Panc1 (cell line): Measurements from ENCODE around the gene ONECUT3. TPM values are rescaled to one million over a fixed set of nuclear protein-coding genes. Genes with fewer than 3 reads are reported as not detected.

ENCODE experiments used
- ATAC-seq: fragments of 200-7000 bp; cut with Tn5 transposase; 2 replicates; pipeline ENCODE4 v1.9.1; 2020; ENCODE audit warnings: mild to moderate bottlenecking, moderate library complexity
- BruUV-seq: library from RNA; stranded (reverse); fragments of 400-500 nt; replicated peaks from 2 replicates; lab custom pipeline; 2021; lab: Mats Ljungman, UMichigan
- CTCF ChIA-PET: fragments of 300-600 bp; sonication (Branson Sonifier 250); formaldehyde crosslinking; loops from one replicate; lab custom pipeline; 2022; ENCODE audit warnings: antibody characterized with exemption; lab: Charles Lee
- POLR2A ChIA-PET: fragments of 300-600 bp; sonication (Branson Sonifier 250); formaldehyde crosslinking; loops from one replicate; lab custom pipeline; 2022; ENCODE audit warnings: antibody characterized with exemption; lab: Charles Lee
- DNase-seq: peaks from one replicate; pipeline ENCODE4 v3.0.0-alpha.2; 2010; ENCODE audit warnings: low read depth, low spot score
- H3K27ac ChIP-seq: 2 replicates; pipeline ENCODE4 v1.5.1; 2011; ENCODE audit warnings: mild to moderate bottlenecking, low read length, inconsistent platforms
- H3K27me3 ChIP-seq: fragments of 200-500 bp; sonication (Bioruptor generic); 2 replicates; pipeline ENCODE4 v1.6.0; 2014; ENCODE audit warnings: low read length, inconsistent platforms; ENCODE audit not compliant: control insufficient read depth, insufficient read depth
- H3K36me3 ChIP-seq: fragments of 200-500 bp; sonication (Bioruptor generic); 2 replicates; pipeline ENCODE4 v1.5.1; 2014; ENCODE audit warnings: inconsistent platforms, mild to moderate bottlenecking, low read length, moderate library complexity; ENCODE audit not compliant: control insufficient read depth, insufficient read depth
- H3K4me1 ChIP-seq: 2 replicates; pipeline ENCODE4 v1.5.1; 2011; ENCODE audit warnings: inconsistent platforms, mild to moderate bottlenecking, low read length, moderate library complexity; ENCODE audit not compliant: control insufficient read depth, insufficient read depth
- H3K4me3 ChIP-seq, 2 experiments: 2 replicates each; pipeline ENCODE4 v1.5.1; 2011 to 2012; ENCODE audit warnings: low read depth in 2 of 2, low read length in 2 of 2, mild to moderate bottlenecking in 2 of 2, inconsistent platforms in 1 of 2, moderate library complexity in 1 of 2
- H3K9me3 ChIP-seq: fragments of 200-500 bp; sonication (Bioruptor generic); 2 replicates; pipeline ENCODE4 v1.5.1; 2014; ENCODE audit warnings: low read depth, mild to moderate bottlenecking, inconsistent platforms, low read length, moderate library complexity; ENCODE audit not compliant: control insufficient read depth, insufficient read depth
- POLR2AphosphoS5 ChIP-seq: IDR thresholded peaks from 2 replicates; pipeline ENCODE4 v1.6.1; 2012; ENCODE audit warnings: mild to moderate bottlenecking, low read depth, low read length, moderate library complexity
- SIN3A ChIP-seq: IDR thresholded peaks from 2 replicates; pipeline ENCODE4 v1.6.1; 2012; ENCODE audit warnings: low read depth, mild to moderate bottlenecking, low read length, moderate library complexity, borderline replicate concordance; ENCODE audit not compliant: insufficient read depth
- TCF7L2 ChIP-seq: IDR thresholded peaks from 2 replicates; pipeline ENCODE4 v1.6.1; 2011; ENCODE audit warnings: mild to moderate bottlenecking, low read depth, low read length, inconsistent platforms
- in situ Hi-C: cut with HindIII; loops from 2 replicates; pipeline ENCODE4 v1.10.0; 2016; ENCODE audit warnings: low sequenced_read_pairs, low pct_unique_long_range_greater_than_20kb
- intact Hi-C: fragments of 100-400 bp; cut with micrococcal nuclease; formaldehyde crosslinking; loops from one replicate; pipeline ENCODE4 v1.10.0; 2022; ENCODE audit not compliant: unreplicated experiment
- total RNA-seq: library from RNA; stranded (reverse); gene quantifications from one replicate; pipeline ENCODE4 v1.2.1, GENCODE V29; 2021; ENCODE audit not compliant: unreplicated experiment
- TF ChIP-seq, protein P1 (sequence below), 2 experiments: IDR thresholded peaks; 2 replicates each; pipeline ENCODE4 v1.6.1; 2011 to 2012; ENCODE audit warnings: low read depth in 2 of 2, control low read depth in 1 of 2, low read length in 1 of 2, mild to moderate bottlenecking in 1 of 2, moderate library complexity in 1 of 2; ENCODE audit not compliant: insufficient read depth in 1 of 2
- TF ChIP-seq, protein P2 (sequence below): fragments of 450-650 bp; IDR thresholded peaks from 2 replicates; pipeline ENCODE4 v1.5.1; 2017; ENCODE audit warnings: mild to moderate bottlenecking

The ONECUT3 gene
- total RNA-seq, 1 experiment from 2014 or later, result 16.5 TPM

DNA sequence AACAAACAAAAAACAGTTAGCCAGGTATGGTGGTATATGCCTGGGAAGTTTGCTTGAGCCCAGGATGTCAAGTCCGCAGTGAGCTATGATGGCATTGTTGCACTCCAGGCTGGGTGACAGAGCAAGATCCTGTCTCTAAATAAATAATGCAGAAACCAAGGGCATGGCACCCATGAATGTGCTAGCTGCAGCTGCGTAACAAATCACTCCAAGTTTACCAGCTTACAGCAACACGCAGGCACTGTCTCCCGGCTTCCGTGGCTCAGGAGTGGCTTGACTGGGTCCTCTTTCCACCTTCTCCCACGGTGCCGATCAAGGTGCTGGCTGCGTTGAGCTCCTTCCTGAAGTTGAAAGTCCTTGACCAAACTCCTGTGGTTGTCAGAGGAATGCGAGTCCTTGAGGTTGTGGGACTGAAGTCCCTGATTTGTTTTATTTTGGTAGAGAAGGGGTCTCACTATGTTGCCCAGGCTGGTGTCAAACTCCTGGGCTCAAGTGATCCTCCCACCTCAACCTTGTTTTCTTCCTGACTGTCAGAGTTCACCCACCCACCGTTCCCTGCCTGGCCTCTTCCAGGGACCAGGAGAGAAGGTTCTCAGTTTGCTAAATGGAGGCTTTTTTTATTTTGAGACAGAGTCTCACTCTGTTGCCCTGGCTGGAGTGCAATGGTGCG, 13.2 kb upstream of the ONECUT3 start:
- TF ChIP-seq, protein P1, sequence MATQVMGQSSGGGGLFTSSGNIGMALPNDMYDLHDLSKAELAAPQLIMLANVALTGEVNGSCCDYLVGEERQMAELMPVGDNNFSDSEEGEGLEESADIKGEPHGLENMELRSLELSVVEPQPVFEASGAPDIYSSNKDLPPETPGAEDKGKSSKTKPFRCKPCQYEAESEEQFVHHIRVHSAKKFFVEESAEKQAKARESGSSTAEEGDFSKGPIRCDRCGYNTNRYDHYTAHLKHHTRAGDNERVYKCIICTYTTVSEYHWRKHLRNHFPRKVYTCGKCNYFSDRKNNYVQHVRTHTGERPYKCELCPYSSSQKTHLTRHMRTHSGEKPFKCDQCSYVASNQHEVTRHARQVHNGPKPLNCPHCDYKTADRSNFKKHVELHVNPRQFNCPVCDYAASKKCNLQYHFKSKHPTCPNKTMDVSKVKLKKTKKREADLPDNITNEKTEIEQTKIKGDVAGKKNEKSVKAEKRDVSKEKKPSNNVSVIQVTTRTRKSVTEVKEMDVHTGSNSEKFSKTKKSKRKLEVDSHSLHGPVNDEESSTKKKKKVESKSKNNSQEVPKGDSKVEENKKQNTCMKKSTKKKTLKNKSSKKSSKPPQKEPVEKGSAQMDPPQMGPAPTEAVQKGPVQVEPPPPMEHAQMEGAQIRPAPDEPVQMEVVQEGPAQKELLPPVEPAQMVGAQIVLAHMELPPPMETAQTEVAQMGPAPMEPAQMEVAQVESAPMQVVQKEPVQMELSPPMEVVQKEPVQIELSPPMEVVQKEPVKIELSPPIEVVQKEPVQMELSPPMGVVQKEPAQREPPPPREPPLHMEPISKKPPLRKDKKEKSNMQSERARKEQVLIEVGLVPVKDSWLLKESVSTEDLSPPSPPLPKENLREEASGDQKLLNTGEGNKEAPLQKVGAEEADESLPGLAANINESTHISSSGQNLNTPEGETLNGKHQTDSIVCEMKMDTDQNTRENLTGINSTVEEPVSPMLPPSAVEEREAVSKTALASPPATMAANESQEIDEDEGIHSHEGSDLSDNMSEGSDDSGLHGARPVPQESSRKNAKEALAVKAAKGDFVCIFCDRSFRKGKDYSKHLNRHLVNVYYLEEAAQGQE (IDR thresholded peaks at IDR 0.05; ENCODE audit: insufficient read depth in 1 of 2, low read depth in 2 of 2, low read length in 1 of 2), result no peak
- TF ChIP-seq SIN3A (no peak), TCF7L2 (no peak), POLR2AphosphoS5 (no peak)
- TF ChIP-seq, protein P2, sequence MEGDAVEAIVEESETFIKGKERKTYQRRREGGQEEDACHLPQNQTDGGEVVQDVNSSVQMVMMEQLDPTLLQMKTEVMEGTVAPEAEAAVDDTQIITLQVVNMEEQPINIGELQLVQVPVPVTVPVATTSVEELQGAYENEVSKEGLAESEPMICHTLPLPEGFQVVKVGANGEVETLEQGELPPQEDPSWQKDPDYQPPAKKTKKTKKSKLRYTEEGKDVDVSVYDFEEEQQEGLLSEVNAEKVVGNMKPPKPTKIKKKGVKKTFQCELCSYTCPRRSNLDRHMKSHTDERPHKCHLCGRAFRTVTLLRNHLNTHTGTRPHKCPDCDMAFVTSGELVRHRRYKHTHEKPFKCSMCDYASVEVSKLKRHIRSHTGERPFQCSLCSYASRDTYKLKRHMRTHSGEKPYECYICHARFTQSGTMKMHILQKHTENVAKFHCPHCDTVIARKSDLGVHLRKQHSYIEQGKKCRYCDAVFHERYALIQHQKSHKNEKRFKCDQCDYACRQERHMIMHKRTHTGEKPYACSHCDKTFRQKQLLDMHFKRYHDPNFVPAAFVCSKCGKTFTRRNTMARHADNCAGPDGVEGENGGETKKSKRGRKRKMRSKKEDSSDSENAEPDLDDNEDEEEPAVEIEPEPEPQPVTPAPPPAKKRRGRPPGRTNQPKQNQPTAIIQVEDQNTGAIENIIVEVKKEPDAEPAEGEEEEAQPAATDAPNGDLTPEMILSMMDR, result no peak
- BruUV-seq, result no TSS peak
- ATAC-seq, result no peak
- H3K36me3 ChIP-seq, result no peaks in the 10 kb centered on the region; the same call in 1 of the 2 replicates
- ChIA-PET POLR2A (no interaction called here), CTCF (no interaction called here)
- H3K4me1 ChIP-seq, result peaks cover 5% of the 10 kb centered on the region
- H3K9me3 ChIP-seq, result no peaks in the 10 kb centered on the region
- no peak for DNase-seq
- H3K4me3 ChIP-seq, result no peak overlapping the region
- in situ Hi-C loops (no loop called here), intact Hi-C loops (no loop called here)
- no peaks in the 10 kb centered on the region for H3K27me3 ChIP-seq
- no peak overlapping the region for H3K27ac ChIP-seq

DNA sequence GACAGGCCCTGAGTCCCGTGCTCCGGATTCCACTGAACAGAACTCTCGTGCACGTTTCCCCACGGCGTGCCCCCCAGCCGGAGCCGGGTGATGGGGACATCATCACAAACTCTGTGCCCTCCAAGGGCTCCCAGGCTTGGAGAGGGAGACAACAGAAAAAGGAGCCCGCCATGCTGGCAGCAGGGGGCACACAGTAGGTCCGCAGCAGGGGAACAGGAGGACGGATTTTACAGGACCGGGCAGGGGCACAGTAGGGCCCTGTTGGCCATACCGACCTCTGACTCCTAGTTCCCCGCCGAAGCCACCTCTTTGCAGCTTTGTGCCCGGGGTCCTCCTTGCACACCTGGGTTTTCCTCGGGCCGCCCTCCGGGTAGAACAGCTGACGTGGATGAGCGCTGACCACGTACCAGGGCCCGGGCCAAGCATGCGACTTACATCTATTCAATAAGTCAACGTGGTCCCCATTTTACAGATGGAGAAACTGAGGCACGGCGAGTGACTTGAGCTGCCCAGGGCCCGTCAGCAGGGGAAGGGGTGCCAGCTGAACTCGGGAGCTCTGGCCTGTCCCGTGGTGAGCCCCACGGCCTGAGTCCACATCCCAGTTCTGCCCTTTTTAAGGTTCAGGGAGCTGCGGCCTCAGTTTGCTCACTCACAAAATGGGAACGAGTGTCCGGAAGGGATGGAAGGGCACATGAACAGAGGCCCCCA, 10.2 kb upstream of the ONECUT3 start:
- H3K4me3 ChIP-seq, result no peak overlapping the region
- no peaks in the 10 kb centered on the region for H3K9me3 ChIP-seq
- H3K27ac ChIP-seq, result no peak overlapping the region
- DNase-seq, result no peak
- intact Hi-C loops (no loop called here), in situ Hi-C loops (no loop called here)
- H3K27me3 ChIP-seq, result no peaks in the 10 kb centered on the region
- ATAC-seq, result no peak
- ChIA-PET POLR2A (no interaction called here), CTCF (interaction anchor here (0.7 kb wide), 1 partner anchor 71 kb away, joined by 3 read pairs; no protein-coding TSS in a partner anchor)
- H3K36me3 ChIP-seq, result no peaks in the 10 kb centered on the region; the same call in 1 of the 2 replicates
- TF ChIP-seq POLR2AphosphoS5 (no peak), SIN3A (no peak), TCF7L2 (no peak)
- TF ChIP-seq, protein P2, result no peak
- TF ChIP-seq, protein P1 (IDR thresholded peaks at IDR 0.05; ENCODE audit: insufficient read depth in 1 of 2, low read depth in 2 of 2, low read length in 1 of 2), result no peak
- BruUV-seq, result no TSS peak
- peaks cover 20% of the 10 kb centered on the region for H3K4me1 ChIP-seq
